Fibroblast of the aortic adventitia (primary cell): ENCODE results near the gene CEP68. TPM values are rescaled to one million over a fixed set of nuclear protein-coding genes. Genes with fewer than 3 reads are reported as not detected.

Experiments used
- DNase-seq: peaks from one replicate; pipeline ENCODE4 v3.0.0-alpha.2; 2010; ENCODE audit warnings: low read depth
- H3K4me3 ChIP-seq: 2 replicates; pipeline ENCODE4 v1.5.1; 2011; ENCODE audit warnings: low read depth, mild to moderate bottlenecking, control low read depth, low read length, moderate library complexity
- total RNA-seq: library from RNA; depleted of rRNA; stranded (reverse); fragments of >200 nt; gene quantifications from 2 replicates; pipeline ENCODE4 v1.2.3, GENCODE V29; 2012; ENCODE audit warnings: low replicate concordance
- TF ChIP-seq, protein P1 (sequence below): IDR thresholded peaks from 2 replicates; pipeline ENCODE4 v1.5.1; 2011; ENCODE audit warnings: mild to moderate bottlenecking, low read length, control low read depth, inconsistent platforms; ENCODE audit not compliant: insufficient read depth

CEP68 gene
- total RNA-seq, 1 donor, result 12.3 TPM

DNA sequence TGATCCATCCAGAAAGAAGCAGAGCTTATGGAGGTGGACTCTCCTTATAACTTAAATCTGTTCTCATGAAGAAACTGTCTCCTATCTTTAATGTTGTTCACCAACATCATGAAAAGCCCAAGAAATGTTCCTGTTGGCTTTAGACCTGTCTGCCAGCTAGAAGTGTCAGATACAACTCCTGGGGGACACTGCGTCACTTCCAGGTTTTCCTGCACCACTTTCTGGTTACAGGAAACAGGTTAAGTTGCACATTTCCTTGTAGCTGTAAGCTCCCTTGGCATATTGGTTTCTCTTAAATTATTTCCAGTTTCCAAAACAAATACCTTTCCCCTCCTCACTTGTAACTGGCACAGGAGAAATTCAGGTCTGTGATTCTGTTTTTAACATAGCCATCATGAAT is 2.9 kb downstream of the CEP68 start:
- DNase-seq, result no peak
- no peak overlapping the region for H3K4me3 ChIP-seq
- TF ChIP-seq, protein P1, sequence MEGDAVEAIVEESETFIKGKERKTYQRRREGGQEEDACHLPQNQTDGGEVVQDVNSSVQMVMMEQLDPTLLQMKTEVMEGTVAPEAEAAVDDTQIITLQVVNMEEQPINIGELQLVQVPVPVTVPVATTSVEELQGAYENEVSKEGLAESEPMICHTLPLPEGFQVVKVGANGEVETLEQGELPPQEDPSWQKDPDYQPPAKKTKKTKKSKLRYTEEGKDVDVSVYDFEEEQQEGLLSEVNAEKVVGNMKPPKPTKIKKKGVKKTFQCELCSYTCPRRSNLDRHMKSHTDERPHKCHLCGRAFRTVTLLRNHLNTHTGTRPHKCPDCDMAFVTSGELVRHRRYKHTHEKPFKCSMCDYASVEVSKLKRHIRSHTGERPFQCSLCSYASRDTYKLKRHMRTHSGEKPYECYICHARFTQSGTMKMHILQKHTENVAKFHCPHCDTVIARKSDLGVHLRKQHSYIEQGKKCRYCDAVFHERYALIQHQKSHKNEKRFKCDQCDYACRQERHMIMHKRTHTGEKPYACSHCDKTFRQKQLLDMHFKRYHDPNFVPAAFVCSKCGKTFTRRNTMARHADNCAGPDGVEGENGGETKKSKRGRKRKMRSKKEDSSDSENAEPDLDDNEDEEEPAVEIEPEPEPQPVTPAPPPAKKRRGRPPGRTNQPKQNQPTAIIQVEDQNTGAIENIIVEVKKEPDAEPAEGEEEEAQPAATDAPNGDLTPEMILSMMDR, result no peak

DNA sequence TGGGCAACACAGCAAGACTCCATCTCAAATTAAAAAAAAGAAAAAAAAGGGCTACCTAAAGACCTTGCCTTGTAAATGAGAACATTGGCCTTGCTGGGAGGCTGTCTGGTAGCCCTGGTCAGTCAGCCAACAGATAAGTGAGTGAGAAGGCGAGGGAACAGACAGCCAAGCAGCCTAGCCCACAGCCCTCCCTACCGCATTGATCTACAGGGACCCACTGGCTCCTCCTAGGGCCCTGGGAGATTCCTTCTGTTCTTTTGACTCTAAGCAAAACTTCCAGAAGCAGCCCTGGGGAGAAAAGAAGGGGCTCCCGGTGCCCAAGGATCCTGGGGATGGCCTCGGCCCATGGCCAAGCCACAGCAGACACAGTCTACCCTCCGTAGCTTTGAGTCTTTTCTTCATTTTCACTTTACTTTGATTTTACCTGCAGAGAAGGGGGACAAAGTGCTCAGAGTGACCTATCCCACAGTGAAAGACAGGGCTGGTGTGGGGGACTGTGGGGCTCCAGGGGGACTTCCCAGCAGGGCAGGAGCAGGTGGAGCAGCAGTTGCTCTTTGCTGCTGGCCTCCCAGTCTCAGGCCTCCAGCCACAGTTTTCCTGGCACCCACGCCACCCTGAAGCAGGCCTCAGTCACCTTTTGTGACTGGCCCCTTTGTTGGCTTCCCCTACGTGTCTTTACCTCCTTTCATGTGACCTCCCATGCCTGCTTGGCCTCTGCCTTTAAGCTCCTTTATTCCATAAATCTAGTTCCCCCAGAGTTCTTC is 5.1 kb downstream of the CEP68 start:
- DNase-seq, result no peak
- TF ChIP-seq, protein P1, result no peak
- H3K4me3 ChIP-seq, result no peak overlapping the region

DNA sequence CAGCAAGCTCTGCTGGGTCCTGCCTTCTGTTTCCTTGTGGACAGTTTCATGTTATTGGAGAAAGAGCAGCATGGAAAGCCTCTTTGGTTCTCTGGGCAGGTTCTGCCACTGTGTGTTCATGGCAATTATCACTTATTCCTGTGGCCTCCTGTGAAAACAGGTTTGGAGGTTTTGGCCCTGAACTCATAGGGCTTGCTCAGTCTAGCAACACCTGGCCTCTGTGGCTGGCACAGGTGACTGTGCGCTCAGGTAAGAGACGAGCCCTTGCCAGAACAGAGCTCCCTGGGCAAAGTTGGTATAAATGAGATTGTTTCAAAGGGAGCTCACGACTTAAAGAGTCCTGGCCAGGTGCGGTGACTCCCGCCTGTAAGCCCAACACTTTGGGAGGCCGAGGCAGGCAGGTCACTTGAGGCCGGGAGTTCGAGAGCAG is 5.7 kb downstream of the CEP68 start:
- H3K4me3 ChIP-seq, result no peak overlapping the region
- no peak for DNase-seq
- TF ChIP-seq, protein P1, result no peak

DNA sequence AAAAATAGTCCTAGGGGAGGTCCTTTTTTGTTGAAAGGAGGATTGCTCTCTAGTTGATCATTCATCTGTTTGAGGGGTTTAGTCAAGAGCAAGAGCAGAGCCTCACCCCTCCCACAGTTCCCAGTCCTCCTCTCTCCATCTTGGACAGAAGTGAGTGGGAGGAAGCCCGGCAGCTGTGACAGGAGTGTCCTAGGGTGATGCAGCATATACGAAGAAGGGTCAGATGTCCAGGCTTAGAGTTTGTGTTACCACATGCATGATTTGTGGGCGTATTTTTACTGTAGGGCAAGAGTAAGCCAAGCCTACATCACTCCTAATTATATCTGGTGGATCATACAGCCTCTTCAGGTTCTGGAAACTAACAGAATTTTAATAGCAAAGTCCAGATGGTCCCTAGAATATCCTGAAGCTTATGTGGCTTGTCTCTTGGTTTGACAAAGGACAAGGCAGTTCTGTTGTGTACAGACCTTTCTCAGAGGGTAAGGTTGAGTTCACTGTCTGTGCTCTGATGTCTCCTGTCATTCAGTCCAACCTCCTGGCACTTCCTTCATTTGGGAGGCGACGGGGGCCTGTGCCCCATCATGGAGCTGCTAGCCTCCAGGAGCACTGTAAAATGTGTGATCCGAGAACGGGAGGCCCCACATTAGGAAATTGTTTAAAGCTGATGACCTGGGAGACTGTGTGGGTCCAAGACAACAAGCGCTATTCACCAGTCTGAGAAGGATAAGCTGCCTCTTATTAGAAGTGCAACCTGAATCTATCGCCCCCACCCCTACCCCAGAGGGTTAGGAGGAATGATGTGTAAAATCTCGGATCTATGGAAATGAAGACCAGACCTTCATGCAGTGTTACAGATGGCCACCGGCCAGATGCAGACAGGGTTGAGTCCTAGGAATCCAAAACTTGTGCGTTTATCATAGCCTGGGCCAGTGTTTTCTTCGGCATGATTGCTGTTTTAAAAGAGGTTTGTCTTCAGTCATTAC is 6.9 kb downstream of the CEP68 start:
- DNase-seq, result no peak
- no peak overlapping the region for H3K4me3 ChIP-seq
- TF ChIP-seq, protein P1, result no peak

DNA sequence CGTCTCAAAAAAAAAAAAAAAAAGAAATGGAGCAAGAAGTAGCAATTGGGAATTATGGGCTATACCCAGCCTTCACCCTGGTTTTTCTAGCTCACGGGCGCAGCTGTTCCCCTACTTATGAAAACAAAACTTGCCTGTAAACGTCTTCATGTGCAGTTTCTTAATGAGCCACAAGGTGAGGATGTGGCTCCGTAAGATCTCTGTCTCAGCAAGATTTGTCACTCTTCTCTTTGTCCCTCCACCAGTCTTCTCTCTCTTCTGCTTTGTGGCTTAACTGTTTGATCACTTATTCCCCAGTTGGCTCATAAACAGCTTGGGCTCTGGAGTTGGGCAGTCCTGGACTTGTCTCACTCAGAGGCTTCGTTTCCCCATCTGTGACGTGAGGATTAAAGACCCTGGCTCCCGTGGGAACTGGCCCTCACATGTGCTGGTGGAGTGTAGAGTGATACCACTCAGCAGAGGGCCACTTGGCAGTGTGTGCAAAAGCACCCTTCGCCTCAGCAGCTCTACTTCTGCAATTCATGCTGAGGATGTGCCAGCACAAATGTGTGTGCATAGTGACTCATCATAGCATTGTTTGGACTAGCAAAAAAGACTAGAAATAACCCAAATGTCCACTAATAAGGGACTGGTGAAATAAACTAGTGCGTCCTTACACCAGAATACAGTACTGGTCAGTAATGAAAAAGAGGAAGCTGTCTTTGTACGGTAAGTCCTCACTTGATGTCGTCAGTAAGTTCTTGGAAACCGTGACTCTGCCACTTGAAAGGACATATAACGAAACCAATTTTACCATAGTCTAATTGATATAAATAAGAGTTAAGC is 8.7 kb downstream of the CEP68 start:
- peak overlapping the region; percentile 41 for H3K4me3 ChIP-seq
- DNase-seq, result peak; percentile 97
- TF ChIP-seq, protein P1, result peak; percentile 60

DNA sequence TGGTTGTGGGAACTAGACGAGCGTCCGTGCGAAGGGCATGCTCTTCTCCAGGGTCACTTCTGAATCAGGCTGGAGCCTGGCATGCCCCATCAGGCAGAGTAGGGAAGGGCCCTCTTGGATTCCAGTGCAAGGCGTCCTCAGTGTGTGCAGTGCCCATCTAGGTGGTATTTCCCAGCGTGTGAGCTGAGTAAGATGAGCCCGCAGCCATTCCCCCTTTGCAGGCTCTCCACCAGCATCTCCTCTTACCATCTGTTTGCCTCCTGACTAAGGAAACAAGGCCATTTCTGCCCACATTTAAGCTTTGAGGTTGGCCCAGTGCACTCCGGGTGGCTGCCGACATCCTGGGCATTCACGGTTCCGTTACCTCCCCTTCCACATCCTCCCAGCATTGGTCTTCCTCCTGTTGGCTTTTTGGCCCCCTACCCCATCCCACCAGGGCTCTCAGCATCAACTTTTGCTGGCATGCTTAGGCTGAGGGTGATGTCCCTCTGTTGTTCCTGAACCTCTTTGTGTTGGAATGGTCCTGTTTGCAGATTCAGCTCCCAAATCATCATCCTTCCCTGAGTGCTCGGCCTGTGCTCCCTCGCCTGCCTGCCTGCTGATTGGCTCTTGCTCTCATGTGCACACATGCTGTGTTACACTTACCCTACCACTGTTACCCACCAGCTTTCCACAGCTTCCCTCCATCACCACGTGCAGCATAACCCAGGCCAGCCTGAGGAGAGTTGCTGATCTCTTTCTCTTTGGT is 11.8 kb downstream of the CEP68 start:
- TF ChIP-seq, protein P1, result no peak
- H3K4me3 ChIP-seq, result no peak overlapping the region
- no peak for DNase-seq
